ENCODE measurements around the gene CPSF4L. TPM values are rescaled to one million over a fixed set of nuclear protein-coding genes. Genes with fewer than 3 reads are reported as not detected.

Gene CPSF4L
- total and polyA plus RNA-seq, 4 donors = 0.81 TPM; not detected in 3

DNA sequence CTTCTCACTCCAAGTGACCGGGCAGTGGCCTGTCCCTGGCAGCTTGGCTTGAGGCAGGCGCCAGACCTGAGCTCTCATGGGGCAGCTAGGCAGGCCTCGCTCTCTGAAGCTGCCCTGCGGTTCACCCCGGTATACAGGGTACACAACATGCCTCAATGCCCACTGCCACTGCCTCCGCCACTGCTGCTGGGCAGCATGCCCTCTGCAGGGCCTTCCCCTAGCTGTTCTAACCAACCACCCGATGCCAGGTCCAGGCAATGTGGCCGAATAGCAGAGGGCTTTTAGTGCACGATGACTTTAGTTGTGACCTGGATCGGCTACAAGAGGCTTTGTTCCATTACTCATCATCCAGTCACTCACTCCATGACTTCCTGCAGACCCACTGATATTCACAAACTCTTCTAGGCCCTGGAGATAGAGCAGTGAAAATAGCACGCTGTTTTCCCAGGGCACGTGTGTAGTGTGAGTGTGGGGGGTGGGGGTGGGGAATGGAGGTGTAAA, 30.4 kb upstream of the CPSF4L start:
- WGBS, 2 donors = 3 to 4% methylated on average over 12 of the region's 12 CpGs
- peak; percentile 90 to 92 for DNase-seq
- Histone ChIP-seq H3K4me1 (ENCODE audit: control insufficient read depth in 1 of 2, insufficient read depth in 2 of 2, low read length in 2 of 2) (peaks cover 0 to 5% of the 10 kb centered on the region in 2 donors), H3K27ac (ENCODE audit: low read depth in 1 of 2, low read length in 2 of 2) (peak overlapping the region; percentile 90 to 92), H3K4me3 (ENCODE audit: low read length in 2 of 2) (no peak overlapping the region), H3K36me3 (ENCODE audit: control insufficient read depth in 1 of 2, insufficient read depth in 2 of 2, low read length in 1 of 2) (no peaks in the 10 kb centered on the region), H3K9me3 (ENCODE audit: control insufficient read depth, low read length) (no peaks in the 10 kb centered on the region), H3K27me3 (ENCODE audit: control insufficient read depth in 1 of 2, insufficient read depth in 2 of 2, low read length in 1 of 2) (no peaks in the 10 kb centered on the region)
- ATAC-seq (ENCODE audit: low FRiP score) = peak; percentile 80
- intact Hi-C loops (cut with DNase I) = loop anchor here (2.0 to 10.0 kb wide), 2 partner anchors 19 to 1153 kb away; no protein-coding TSS in a partner anchor

DNA sequence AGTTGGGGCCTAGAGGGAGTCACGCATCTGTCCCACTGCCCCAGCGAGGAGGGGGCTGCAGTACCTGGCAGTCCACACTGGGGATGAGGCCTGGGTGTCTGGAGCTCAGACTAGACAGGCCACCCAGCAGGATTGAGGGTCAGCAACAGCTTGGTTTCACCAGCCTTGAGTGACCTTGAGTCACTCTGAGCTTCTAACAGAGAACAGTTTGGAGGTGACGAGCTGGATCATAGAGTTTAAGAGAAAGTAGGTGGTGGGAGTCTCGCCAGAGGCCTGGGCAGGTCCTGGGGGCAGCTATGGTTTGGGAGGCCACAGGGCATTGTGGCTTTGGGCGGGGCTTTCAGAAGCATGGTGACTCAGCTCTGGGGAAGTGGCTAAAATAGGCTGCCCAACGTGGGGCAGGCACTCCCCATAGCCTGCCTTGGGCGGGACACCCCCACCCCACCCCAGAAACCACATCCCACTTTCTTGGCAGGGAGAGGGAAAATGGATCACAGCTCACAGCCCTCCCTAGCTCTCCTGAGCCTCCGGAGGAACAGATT, 29.7 kb upstream of the CPSF4L start:
- Histone ChIP-seq H3K27me3 (ENCODE audit: control insufficient read depth in 1 of 2, insufficient read depth in 2 of 2, low read length in 1 of 2) (no peaks in the 10 kb centered on the region), H3K9me3 (ENCODE audit: control insufficient read depth, low read length) (no peaks in the 10 kb centered on the region), H3K36me3 (ENCODE audit: control insufficient read depth in 1 of 2, insufficient read depth in 2 of 2, low read length in 1 of 2) (no peaks in the 10 kb centered on the region), H3K27ac (ENCODE audit: low read depth in 1 of 2, low read length in 2 of 2) (peak overlapping the region; percentile 90 to 92), H3K4me1 (ENCODE audit: control insufficient read depth in 1 of 2, insufficient read depth in 2 of 2, low read length in 2 of 2) (peaks cover 0 to 5% of the 10 kb centered on the region in 2 donors), H3K4me3 (ENCODE audit: low read length in 2 of 2) (no peak overlapping the region)
- peak; percentile 69 for ATAC-seq (ENCODE audit: low FRiP score)
- DNase-seq = peak; percentile 91
- 41 to 43% methylated on average over 8 of the region's 8 CpGs for WGBS, 2 donors
- intact Hi-C loops (cut with DNase I) = loop anchor here in 1 of 2 donors (10.0 kb wide), 1 partner anchor 1153 kb away; no protein-coding TSS in a partner anchor

DNA sequence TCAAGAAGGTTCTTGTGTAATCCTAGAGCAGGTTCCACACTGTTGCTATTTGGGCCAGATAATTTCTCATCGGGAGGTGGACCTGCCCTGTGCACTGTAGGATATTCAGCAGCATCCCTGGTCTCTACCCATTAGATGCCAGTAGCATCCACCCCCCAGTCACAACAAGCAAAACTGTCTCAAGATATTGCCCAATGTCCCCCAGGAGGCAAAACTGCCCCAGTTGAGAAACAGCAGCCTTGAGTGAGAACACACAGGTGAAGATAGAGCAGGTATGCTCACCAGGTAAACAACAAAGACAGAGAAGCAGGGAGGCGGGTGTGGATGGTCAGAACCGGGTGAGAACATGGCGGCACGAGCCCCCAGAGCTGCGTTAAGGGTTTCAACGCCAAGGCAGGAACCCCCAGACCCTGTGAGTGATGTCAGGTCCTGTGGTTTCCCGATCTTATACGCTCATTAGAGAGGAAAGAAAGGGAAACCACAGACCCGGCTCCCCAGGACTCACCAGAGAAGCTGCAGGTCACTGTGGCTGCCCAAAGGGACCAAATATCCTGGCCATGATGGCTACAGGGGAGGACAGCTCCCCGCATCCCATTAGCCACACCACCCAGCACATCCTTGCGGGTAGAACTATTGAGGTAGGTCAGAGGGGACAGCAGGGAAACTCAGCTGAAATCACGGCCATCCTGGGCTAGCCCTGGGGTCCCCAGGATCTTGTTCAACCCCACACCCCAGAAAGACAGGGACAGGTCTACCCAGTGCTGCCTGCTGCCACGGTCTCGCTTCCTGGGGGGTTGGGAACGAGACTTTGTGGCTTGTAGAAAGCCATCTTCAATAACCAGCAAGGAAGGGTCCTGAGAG, 28.9 kb upstream of the CPSF4L start:
- Histone ChIP-seq H3K27ac (ENCODE audit: low read depth in 1 of 2, low read length in 2 of 2) (peak overlapping the region; percentile 90 to 92), H3K4me3 (ENCODE audit: low read length in 2 of 2) (no peak overlapping the region), H3K4me1 (ENCODE audit: control insufficient read depth in 1 of 2, insufficient read depth in 2 of 2, low read length in 2 of 2) (peaks cover 0 to 5% of the 10 kb centered on the region in 2 donors), H3K9me3 (ENCODE audit: control insufficient read depth, low read length) (no peaks in the 10 kb centered on the region), H3K36me3 (ENCODE audit: control insufficient read depth in 1 of 2, insufficient read depth in 2 of 2, low read length in 1 of 2) (no peaks in the 10 kb centered on the region), H3K27me3 (ENCODE audit: control insufficient read depth in 1 of 2, insufficient read depth in 2 of 2, low read length in 1 of 2) (no peaks in the 10 kb centered on the region)
- intact Hi-C loops (cut with DNase I) = loop anchor here in 1 of 2 donors (10.0 kb wide), 1 partner anchor 1154 kb away; no protein-coding TSS in a partner anchor
- DNase-seq (no peak), ATAC-seq (ENCODE audit: low FRiP score) (no peak)
- WGBS, 2 donors = 89 to 94% methylated on average over 16 of the region's 16 CpGs

DNA sequence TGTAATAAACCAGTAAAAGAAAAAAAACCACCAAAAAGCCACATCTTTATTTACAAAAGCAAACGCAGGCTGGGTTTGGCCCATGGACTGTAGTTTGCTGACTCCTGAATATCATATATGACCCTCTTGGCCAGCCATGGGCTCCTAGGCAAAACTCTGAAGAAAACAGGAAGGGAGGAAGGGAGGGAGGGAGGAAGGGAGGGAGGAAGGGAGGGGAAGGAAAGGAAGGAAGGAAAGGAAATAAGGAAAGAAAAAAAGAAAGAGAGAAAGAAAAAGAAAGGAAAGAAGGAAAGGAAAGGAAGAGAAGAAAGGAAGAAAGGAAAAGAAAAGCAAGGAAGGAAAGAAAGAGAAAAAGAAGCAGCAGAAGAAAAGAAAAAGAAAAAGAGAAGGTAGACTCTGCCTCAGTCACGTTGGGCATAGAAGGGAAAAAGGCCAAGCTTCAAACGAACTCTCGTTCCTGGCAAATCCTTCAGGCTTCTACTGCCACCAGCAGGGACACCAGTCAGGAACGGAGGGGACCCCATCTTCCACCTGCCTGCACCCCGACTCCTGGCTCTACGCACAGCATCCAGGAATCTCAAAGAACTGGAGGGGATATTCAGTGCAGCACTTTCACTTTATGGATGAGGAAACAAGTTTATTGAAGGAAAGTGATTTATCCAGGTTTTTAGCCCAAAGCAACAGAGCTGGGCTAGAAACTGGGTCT, 28.0 kb upstream of the CPSF4L start:
- DNase-seq (no peak), ATAC-seq (ENCODE audit: low FRiP score) (no peak)
- peak overlapping the region in 1 of 2 donors; percentile 36 for H3K27ac ChIP-seq (ENCODE audit: low read depth in 1 of 2, low read length in 2 of 2)
- H3K9me3 ChIP-seq (ENCODE audit: control insufficient read depth, low read length) = no peaks in the 10 kb centered on the region
- intact Hi-C loops (cut with DNase I) = loop anchor here in 1 of 2 donors (10.0 kb wide), 1 partner anchor 1155 kb away; no protein-coding TSS in a partner anchor
- no peak overlapping the region for H3K4me3 ChIP-seq (ENCODE audit: low read length in 2 of 2)
- peaks cover 0 to 5% of the 10 kb centered on the region in 2 donors for H3K4me1 ChIP-seq (ENCODE audit: control insufficient read depth in 1 of 2, insufficient read depth in 2 of 2, low read length in 2 of 2)
- no peaks in the 10 kb centered on the region for H3K36me3 ChIP-seq (ENCODE audit: control insufficient read depth in 1 of 2, insufficient read depth in 2 of 2, low read length in 1 of 2)
- H3K27me3 ChIP-seq (ENCODE audit: control insufficient read depth in 1 of 2, insufficient read depth in 2 of 2, low read length in 1 of 2) = no peaks in the 10 kb centered on the region
- 33 to 41% methylated on average over 7 of the region's 7 CpGs for WGBS, 2 donors

DNA sequence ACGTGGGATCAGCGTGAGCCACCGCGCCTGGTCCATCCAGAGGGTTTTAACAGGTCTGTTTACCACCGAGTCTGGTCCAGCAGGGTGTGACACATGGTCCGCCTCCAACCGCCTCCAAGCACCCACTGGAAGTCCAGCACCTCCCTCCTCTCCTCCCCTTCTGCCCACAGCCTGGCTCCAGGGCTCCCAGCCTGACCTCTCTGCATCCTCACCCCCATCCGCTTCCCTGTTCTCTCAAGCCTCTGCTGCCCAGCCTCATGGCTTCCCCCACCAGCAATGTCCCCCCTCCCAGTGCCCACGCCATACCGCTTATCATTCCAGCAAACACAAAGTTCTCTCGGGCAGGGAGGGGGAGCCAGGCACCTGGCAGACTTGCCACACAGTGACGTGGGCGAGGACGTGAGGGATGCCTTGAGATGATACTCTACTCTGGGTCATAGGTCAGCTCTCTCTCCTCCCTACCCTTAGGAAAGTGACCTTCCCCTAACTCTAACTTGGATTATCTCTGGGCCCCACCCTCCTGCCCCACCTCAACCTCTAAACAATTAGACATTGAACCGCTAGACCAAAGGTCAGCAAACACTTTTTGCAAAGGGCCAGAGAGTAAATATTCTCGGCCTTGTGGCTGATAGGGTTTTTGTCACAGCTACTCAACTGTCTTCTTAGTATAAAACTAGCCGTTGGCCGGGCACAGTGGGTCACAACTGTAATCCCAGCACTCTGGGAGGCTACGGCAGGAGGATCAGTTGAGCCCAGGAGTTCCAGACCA, 27.0 kb upstream of the CPSF4L start:
- WGBS, 2 donors = 57 to 61% methylated on average over 19 of the region's 19 CpGs
- H3K27me3 ChIP-seq (ENCODE audit: control insufficient read depth in 1 of 2, insufficient read depth in 2 of 2, low read length in 1 of 2) = no peaks in the 10 kb centered on the region
- no peaks in the 10 kb centered on the region for H3K9me3 ChIP-seq (ENCODE audit: control insufficient read depth, low read length)
- peak; percentile 2 for ATAC-seq (ENCODE audit: low FRiP score)
- no peak overlapping the region for H3K27ac ChIP-seq (ENCODE audit: low read depth in 1 of 2, low read length in 2 of 2)
- peaks cover 0 to 5% of the 10 kb centered on the region in 2 donors for H3K4me1 ChIP-seq (ENCODE audit: control insufficient read depth in 1 of 2, insufficient read depth in 2 of 2, low read length in 2 of 2)
- no peak overlapping the region for H3K4me3 ChIP-seq (ENCODE audit: low read length in 2 of 2)
- no peak for DNase-seq
- no peaks in the 10 kb centered on the region for H3K36me3 ChIP-seq (ENCODE audit: control insufficient read depth in 1 of 2, insufficient read depth in 2 of 2, low read length in 1 of 2)
- intact Hi-C loops (cut with DNase I) = no loop called here

DNA sequence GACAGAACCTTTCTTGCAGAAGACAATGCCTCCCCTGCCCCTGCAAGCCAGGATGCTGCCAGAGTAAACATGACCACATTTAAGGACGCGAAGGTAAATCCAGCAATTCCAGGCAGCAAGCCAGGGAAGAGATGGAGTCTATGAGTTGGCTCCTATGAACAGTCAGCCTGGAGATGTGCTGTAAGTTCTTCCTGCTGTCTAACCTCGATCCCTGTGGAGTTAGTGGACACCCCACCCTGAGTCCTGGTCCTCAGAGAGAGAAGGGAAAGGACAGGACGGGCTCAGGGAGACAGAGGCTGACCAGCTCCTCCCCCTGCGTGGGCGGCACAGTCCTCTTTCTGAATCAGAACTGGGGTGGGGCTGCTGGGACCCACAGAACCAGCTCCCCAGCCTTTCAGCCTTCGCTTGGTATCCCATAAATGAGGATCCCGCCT, 25.2 kb upstream of the CPSF4L start:
- no peak for ATAC-seq (ENCODE audit: low FRiP score)
- Histone ChIP-seq H3K9me3 (ENCODE audit: control insufficient read depth, low read length) (no peaks in the 10 kb centered on the region), H3K27ac (ENCODE audit: low read depth in 1 of 2, low read length in 2 of 2) (no peak overlapping the region), H3K4me1 (ENCODE audit: control insufficient read depth in 1 of 2, insufficient read depth in 2 of 2, low read length in 2 of 2) (no peaks in the 10 kb centered on the region), H3K36me3 (ENCODE audit: control insufficient read depth in 1 of 2, insufficient read depth in 2 of 2, low read length in 1 of 2) (no peaks in the 10 kb centered on the region), H3K27me3 (ENCODE audit: control insufficient read depth in 1 of 2, insufficient read depth in 2 of 2, low read length in 1 of 2) (no peaks in the 10 kb centered on the region), H3K4me3 (ENCODE audit: low read length in 2 of 2) (no peak overlapping the region)
- intact Hi-C loops (cut with DNase I) = no loop called here
- WGBS, 2 donors = 57 to 60% methylated on average over 8 of the region's 8 CpGs
- no peak for DNase-seq

DNA sequence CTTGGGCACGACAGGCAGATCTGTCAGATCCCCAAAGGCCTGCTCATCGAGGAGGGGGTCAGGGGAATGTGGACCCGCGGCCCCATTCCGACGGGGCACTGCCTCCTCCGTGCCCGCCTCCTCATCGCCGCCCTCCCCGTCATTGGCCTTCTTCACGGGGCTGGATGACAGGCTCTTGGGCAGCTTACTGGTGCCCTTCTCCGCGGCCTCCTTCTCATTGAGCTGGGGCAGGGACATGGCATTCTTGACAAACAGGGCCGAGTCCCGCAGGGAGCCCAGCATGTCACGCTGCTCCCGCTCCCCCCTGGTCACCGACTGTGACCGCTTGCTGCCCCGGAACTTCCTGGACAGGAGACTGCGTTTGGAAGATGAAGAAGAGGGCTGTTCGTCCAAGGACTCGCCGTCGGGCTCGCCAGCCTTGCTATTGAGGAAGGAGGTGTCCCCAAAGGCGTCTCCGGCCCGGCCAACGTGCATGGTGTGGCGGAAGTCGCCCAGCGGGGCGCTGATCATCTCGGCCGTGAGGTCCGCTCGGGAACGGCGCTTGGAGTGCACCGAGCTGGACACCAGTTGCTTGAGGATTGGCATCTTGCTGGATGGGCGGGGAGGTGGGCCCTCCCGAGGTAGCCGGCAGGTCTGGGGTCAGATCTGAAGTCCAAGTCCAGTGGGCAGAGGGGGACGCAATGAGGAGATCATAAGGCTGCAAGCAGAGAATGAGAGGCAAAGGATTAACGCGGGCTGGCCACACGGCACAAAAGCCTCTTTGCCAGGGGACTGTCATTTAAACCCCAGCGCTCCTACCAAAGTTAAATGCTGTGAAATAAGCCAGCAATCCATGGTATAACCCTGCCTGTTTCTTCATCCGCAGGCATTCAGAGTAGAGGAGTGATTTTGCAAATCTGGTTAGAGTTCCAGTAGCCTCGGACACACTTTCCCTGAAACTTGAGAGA, 24.5 kb upstream of the CPSF4L start:
- Histone ChIP-seq H3K4me3 (ENCODE audit: low read length in 2 of 2) (no peak overlapping the region), H3K27me3 (ENCODE audit: control insufficient read depth in 1 of 2, insufficient read depth in 2 of 2, low read length in 1 of 2) (no peaks in the 10 kb centered on the region), H3K36me3 (ENCODE audit: control insufficient read depth in 1 of 2, insufficient read depth in 2 of 2, low read length in 1 of 2) (no peaks in the 10 kb centered on the region), H3K9me3 (ENCODE audit: control insufficient read depth, low read length) (no peaks in the 10 kb centered on the region), H3K4me1 (ENCODE audit: control insufficient read depth in 1 of 2, insufficient read depth in 2 of 2, low read length in 2 of 2) (no peaks in the 10 kb centered on the region), H3K27ac (ENCODE audit: low read depth in 1 of 2, low read length in 2 of 2) (no peak overlapping the region)
- ATAC-seq (ENCODE audit: low FRiP score) (no peak), DNase-seq (no peak)
- 88 to 89% methylated on average over 52 of the region's 52 CpGs for WGBS, 2 donors
- intact Hi-C loops (cut with DNase I) = no loop called here
